Measurements from ENCODE around the gene PPP1R13L. TPM values are rescaled to one million over a fixed set of nuclear protein-coding genes. Genes with fewer than 3 reads are reported as not detected.

The PPP1R13L gene
- total and polyA plus RNA-seq, 8 donors, result 22.8 to 54.4 (median 30.7) TPM

GRCh38 chr19:45423589-45424190 is 18.8 kb upstream of the PPP1R13L start, which contains the start of gene ERCC1:
ERCC1 (minus strand) TSS chr19:45423917; CDS start chr19:45423374, 543 bp downstream.
- H3K4me1 ChIP-seq, result peaks cover 0 to 10% (median 6%) of the 10 kb centered on the region in 3 donors
- peak within 1 kb of the TSS; percentile 82 to 98 (median 92) for H3K27ac ChIP-seq
- TF ChIP-seq, protein P1, sequence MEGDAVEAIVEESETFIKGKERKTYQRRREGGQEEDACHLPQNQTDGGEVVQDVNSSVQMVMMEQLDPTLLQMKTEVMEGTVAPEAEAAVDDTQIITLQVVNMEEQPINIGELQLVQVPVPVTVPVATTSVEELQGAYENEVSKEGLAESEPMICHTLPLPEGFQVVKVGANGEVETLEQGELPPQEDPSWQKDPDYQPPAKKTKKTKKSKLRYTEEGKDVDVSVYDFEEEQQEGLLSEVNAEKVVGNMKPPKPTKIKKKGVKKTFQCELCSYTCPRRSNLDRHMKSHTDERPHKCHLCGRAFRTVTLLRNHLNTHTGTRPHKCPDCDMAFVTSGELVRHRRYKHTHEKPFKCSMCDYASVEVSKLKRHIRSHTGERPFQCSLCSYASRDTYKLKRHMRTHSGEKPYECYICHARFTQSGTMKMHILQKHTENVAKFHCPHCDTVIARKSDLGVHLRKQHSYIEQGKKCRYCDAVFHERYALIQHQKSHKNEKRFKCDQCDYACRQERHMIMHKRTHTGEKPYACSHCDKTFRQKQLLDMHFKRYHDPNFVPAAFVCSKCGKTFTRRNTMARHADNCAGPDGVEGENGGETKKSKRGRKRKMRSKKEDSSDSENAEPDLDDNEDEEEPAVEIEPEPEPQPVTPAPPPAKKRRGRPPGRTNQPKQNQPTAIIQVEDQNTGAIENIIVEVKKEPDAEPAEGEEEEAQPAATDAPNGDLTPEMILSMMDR (IDR thresholded peaks at IDR 0.05), result no peak
- no peaks in the 10 kb centered on the region for H3K27me3 ChIP-seq
- no peak for FAIRE-seq
- peak; percentile 85 to 88 (median 86) for ATAC-seq
- H3K4me3 ChIP-seq, result peak within 1 kb of the TSS; percentile 38 to 61 (median 46)
- H3K36me3 ChIP-seq, result no peaks in the 10 kb centered on the region
- WGBS, 2 donors, result 0% methylated on average over 37 of the region's 37 CpGs
- DNase-seq, result peak; percentile 97 to 100 (median 99)
- H3K9me3 ChIP-seq, result no peaks in the 10 kb centered on the region
- intact Hi-C loops (cut with DNase I), result no loop called here

GRCh38 chr19:45423033-45423588 is 18.2 kb upstream of the PPP1R13L start:
- H3K27me3 ChIP-seq, result no peaks in the 10 kb centered on the region
- peak in 1 of 6 donors; percentile 59 for DNase-seq
- no peaks in the 10 kb centered on the region for H3K9me3 ChIP-seq
- 8 to 12% methylated on average over 16 to 20 of the region's 20 CpGs for WGBS, 2 donors
- H3K4me1 ChIP-seq, result peaks cover 0 to 10% (median 6%) of the 10 kb centered on the region in 3 donors
- TF ChIP-seq, protein P1 (IDR thresholded peaks at IDR 0.05), result no peak
- intact Hi-C loops (cut with DNase I), result no loop called here
- no peak for ATAC-seq
- no peaks in the 10 kb centered on the region for H3K36me3 ChIP-seq
- FAIRE-seq, result no peak
- peak overlapping the region; percentile 38 to 61 (median 46) for H3K4me3 ChIP-seq
- H3K27ac ChIP-seq, result peak overlapping the region; percentile 47 to 98 (median 92)

DNA sequence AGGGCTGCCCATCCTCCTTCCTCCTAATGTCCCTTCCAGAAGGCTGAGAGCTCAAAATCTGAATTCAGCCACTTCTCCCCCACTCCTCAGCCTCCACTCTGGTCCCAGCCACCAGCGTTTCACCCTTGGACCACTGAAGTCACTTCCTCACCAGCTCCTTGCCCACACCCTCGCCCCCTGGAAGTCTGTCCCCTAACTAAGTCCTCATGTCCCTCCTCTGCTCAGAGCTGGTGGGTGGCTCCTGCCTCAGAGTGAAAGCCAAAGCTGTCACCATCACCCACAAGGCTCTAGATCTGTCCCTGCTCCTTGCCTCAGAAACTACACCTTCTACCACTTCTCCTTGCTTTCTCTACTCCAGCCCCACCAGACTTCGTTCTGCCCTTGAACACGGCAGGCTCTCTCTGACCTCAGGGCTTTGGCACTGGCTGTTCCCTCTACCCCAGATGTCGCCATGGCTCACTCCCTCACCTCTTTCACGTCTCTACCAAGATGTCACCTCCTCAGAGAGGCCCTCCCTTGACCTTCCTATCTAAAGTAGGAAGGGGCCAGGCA is 17.2 kb upstream of the PPP1R13L start:
- H3K27me3 ChIP-seq, result no peaks in the 10 kb centered on the region
- FAIRE-seq (no peak), DNase-seq (no peak), ATAC-seq (no peak)
- intact Hi-C loops (cut with DNase I), result no loop called here
- H3K27ac ChIP-seq, result no peak overlapping the region
- H3K4me3 ChIP-seq, result no peak overlapping the region
- 64 to 87% methylated on average over 6 of the region's 6 CpGs for WGBS, 2 donors
- peaks cover 0 to 10% (median 6%) of the 10 kb centered on the region in 3 donors for H3K4me1 ChIP-seq
- no peaks in the 10 kb centered on the region for H3K36me3 ChIP-seq
- no peaks in the 10 kb centered on the region for H3K9me3 ChIP-seq
- TF ChIP-seq, protein P1 (IDR thresholded peaks at IDR 0.05), result no peak

DNA sequence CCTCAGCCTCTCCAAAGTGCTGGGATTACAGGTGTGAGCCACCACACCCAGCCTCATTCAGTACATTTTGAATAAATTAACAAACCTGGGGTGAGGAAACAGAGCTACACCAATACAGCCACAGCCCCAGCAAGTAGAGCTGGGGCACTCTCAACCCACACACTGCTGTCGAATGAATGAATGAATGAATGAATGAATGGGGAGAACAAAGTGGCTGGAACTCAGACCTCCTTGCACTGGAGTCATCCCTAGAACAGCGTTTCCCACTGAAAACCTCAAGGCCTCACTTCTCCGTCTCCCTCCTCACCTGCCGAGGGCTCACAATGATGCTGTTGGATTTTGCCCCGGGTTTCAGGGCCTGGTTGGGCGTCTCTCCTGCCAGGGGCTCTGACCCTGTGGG is 16.0 kb upstream of the PPP1R13L start:
- WGBS, 2 donors, result 85 to 89% methylated on average over 6 of the region's 6 CpGs
- DNase-seq, result no peak
- no peak for ATAC-seq
- Histone ChIP-seq H3K27me3 (no peaks in the 10 kb centered on the region), H3K9me3 (no peaks in the 10 kb centered on the region), H3K36me3 (no peaks in the 10 kb centered on the region), H3K27ac (no peak overlapping the region), H3K4me1 (peaks cover 0 to 10% (median 6%) of the 10 kb centered on the region in 3 donors), H3K4me3 (no peak overlapping the region)
- intact Hi-C loops (cut with DNase I), result no loop called here
- FAIRE-seq, result no peak
- TF ChIP-seq, protein P1 (IDR thresholded peaks at IDR 0.05), result no peak

DNA sequence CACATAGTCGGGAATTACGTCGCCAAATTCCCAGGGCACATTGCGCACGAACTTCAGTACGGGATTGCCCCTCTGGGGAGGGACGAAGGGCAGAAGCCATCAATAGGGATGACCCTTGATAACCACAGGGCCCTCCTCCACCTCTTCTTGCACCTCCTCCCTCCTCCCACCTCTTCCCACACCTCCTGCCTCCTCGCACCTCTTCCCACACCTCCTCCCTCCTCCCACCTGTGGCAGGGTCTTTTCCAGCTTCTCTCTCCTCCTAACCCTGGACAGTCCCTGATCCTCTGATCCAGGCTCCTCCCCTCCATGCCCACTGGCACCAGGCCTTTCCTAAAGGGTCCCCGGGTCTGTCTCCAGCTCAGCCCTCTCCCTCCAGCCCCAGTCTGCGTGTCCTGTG is 15.5 kb upstream of the PPP1R13L start:
- peaks cover 0 to 10% (median 6%) of the 10 kb centered on the region in 3 donors for H3K4me1 ChIP-seq
- intact Hi-C loops (cut with DNase I), result no loop called here
- TF ChIP-seq, protein P1 (IDR thresholded peaks at IDR 0.05), result no peak
- no peaks in the 10 kb centered on the region for H3K27me3 ChIP-seq
- ATAC-seq, result no peak
- H3K9me3 ChIP-seq, result no peaks in the 10 kb centered on the region
- no peaks in the 10 kb centered on the region for H3K36me3 ChIP-seq
- no peak overlapping the region for H3K4me3 ChIP-seq
- 89% methylated on average over 6 to 10 of the region's 10 CpGs for WGBS, 2 donors
- FAIRE-seq, result no peak
- DNase-seq, result no peak
- H3K27ac ChIP-seq, result no peak overlapping the region
